Measurements from ENCODE around the gene ZNF605. TPM values are rescaled to one million over a fixed set of nuclear protein-coding genes. Genes with fewer than 3 reads are reported as not detected.

Gene ZNF605
- total RNA-seq, 2 donors from 2014 or later, result 9.6 to 12.7 TPM

- intact Hi-C loops (cut with DNase I), result no loop called here
- no peaks in the 10 kb centered on the region for H3K27me3 ChIP-seq (replicated peaks; ENCODE audit: insufficient read depth)
- H3K27ac ChIP-seq, result no peak overlapping the region
- WGBS, result 95% methylated on average over 29 of the region's 29 CpGs
- no peaks in the 10 kb centered on the region for H3K9me3 ChIP-seq
- no peak overlapping the region for H3K4me3 ChIP-seq
- DNase-seq (ENCODE audit: low spot score), result no peak
- no peak for TF ChIP-seq POLR2AphosphoS5 (IDR thresholded peaks at IDR 0.05)
- no peak for TF ChIP-seq CTCF (IDR thresholded peaks at IDR 0.05)
- peaks cover 8 to 18% of the 10 kb centered on the region in 2 donors for H3K36me3 ChIP-seq
- H3K4me1 ChIP-seq (replicated peaks), result no peaks in the 10 kb centered on the region
Measured at GRCh38 chr12:132948146-132949066, 7.7 kb downstream of the ZNF605 start.

- Histone ChIP-seq H3K27me3 (replicated peaks; ENCODE audit: insufficient read depth) (no peaks in the 10 kb centered on the region), H3K4me3 (no peak overlapping the region), H3K9me3 (no peaks in the 10 kb centered on the region), H3K36me3 (peaks cover 8 to 30% of the 10 kb centered on the region in 2 donors), H3K4me1 (replicated peaks) (no peaks in the 10 kb centered on the region), H3K27ac (no peak overlapping the region)
- intact Hi-C loops (cut with DNase I), result no loop called here
- no peak for DNase-seq (ENCODE audit: low spot score)
- WGBS, result 92% methylated on average over 8 of the region's 8 CpGs
- TF ChIP-seq POLR2AphosphoS5 (IDR thresholded peaks at IDR 0.05), result no peak
- no peak for TF ChIP-seq POLR2A (IDR thresholded peaks at IDR 0.05)
- no peak for TF ChIP-seq CTCF (IDR thresholded peaks at IDR 0.05)
Measured at GRCh38 chr12:132946246-132946820, 9.8 kb downstream of the ZNF605 start.

GRCh38 chr12:132945806-132946205 lies 10.3 kb downstream of the ZNF605 start:
- H3K27me3 ChIP-seq (replicated peaks; ENCODE audit: insufficient read depth), result no peaks in the 10 kb centered on the region
- no peak for DNase-seq (ENCODE audit: low spot score)
- no peak overlapping the region for H3K27ac ChIP-seq
- intact Hi-C loops (cut with DNase I), result no loop called here
- peaks cover 8 to 30% of the 10 kb centered on the region in 2 donors for H3K36me3 ChIP-seq
- H3K4me1 ChIP-seq (replicated peaks), result no peaks in the 10 kb centered on the region
- H3K4me3 ChIP-seq, result no peak overlapping the region
- H3K9me3 ChIP-seq, result no peaks in the 10 kb centered on the region
- 97% methylated on average over 9 of the region's 9 CpGs for WGBS
- TF ChIP-seq CTCF (IDR thresholded peaks at IDR 0.05) (no peak), POLR2AphosphoS5 (IDR thresholded peaks at IDR 0.05) (no peak), POLR2A (IDR thresholded peaks at IDR 0.05) (no peak)

GRCh38 chr12:132942611-132943010 lies 13.5 kb downstream of the ZNF605 start:
- no peaks in the 10 kb centered on the region for H3K4me1 ChIP-seq (replicated peaks)
- no peak for TF ChIP-seq POLR2AphosphoS5 (IDR thresholded peaks at IDR 0.05)
- H3K9me3 ChIP-seq, result no peaks in the 10 kb centered on the region
- no peaks in the 10 kb centered on the region for H3K27me3 ChIP-seq (replicated peaks; ENCODE audit: insufficient read depth)
- H3K27ac ChIP-seq, result no peak overlapping the region
- 98% methylated on average over 13 of the region's 13 CpGs for WGBS
- H3K4me3 ChIP-seq, result no peak overlapping the region
- no peak for DNase-seq (ENCODE audit: low spot score)
- intact Hi-C loops (cut with DNase I), result no loop called here
- H3K36me3 ChIP-seq, result peaks cover 8 to 30% of the 10 kb centered on the region in 2 donors

- no peak for DNase-seq (ENCODE audit: low spot score)
- TF ChIP-seq CTCF (IDR thresholded peaks at IDR 0.05) (no peak), POLR2A (IDR thresholded peaks at IDR 0.05) (no peak), POLR2AphosphoS5 (IDR thresholded peaks at IDR 0.05) (no peak)
- 94% methylated on average over 34 of the region's 34 CpGs for WGBS
- no peak overlapping the region for H3K4me3 ChIP-seq
- no peaks in the 10 kb centered on the region for H3K27me3 ChIP-seq (replicated peaks; ENCODE audit: insufficient read depth)
- intact Hi-C loops (cut with DNase I), result no loop called here
- no peaks in the 10 kb centered on the region for H3K4me1 ChIP-seq (replicated peaks)
- no peaks in the 10 kb centered on the region for H3K9me3 ChIP-seq
- no peak overlapping the region for H3K27ac ChIP-seq
- H3K36me3 ChIP-seq, result peaks cover 8 to 30% of the 10 kb centered on the region in 2 donors
Measured at GRCh38 chr12:132941336-132941954, 14.7 kb downstream of the ZNF605 start.

Measured in prostate gland (tissue), 2 donors.